H1 (cell line): ENCODE results near the gene ARHGEF3. TPM values are rescaled to one million over a fixed set of nuclear protein-coding genes. Genes with fewer than 3 reads are reported as not detected.

Source experiments
- ASH2L ChIP-seq: fragments of 200-600, 300-600 bp; sonication (generic); IDR thresholded peaks from one replicate; pipeline ENCODE4 v1.7.1; 2017; ENCODE audit warnings: low read length
- BRCA1 ChIP-seq: IDR thresholded peaks from 2 replicates; pipeline ENCODE4 v1.6.1; 2012; ENCODE audit warnings: low read depth, low read length, improper control_type of control experiment
- CBX8 ChIP-seq: fragments of 300-800, 300-1000 bp; sonication (generic); IDR thresholded peaks from 2 replicates; pipeline ENCODE4 v1.7.1; 2016; ENCODE audit warnings: low read depth, low read length, borderline replicate concordance
- CHD1 ChIP-seq: IDR thresholded peaks from 2 replicates; pipeline ENCODE4 v1.6.1; 2012; ENCODE audit warnings: low read depth, low read length, improper control_type of control experiment
- EP300 ChIP-seq, 2 experiments: IDR thresholded peaks; 1 replicate in 1 of 2; 2 replicates in 1 of 2; pipeline ENCODE4 v1.6.1; 2011 to 2012; ENCODE audit warnings: low read depth in 2 of 2, low read length in 2 of 2, mild to moderate bottlenecking in 2 of 2, borderline replicate concordance in 1 of 2, inconsistent platforms in 1 of 2, moderate library complexity in 1 of 2
- SP1 ChIP-seq: IDR thresholded peaks from 2 replicates; pipeline ENCODE4 v1.6.1; 2011; ENCODE audit warnings: low read depth, low read length
- YY1 ChIP-seq: IDR thresholded peaks from 2 replicates; pipeline ENCODE4 v1.6.1; 2011; ENCODE audit warnings: low read depth, mild to moderate bottlenecking, low read length
- polyA plus RNA-seq, 7 experiments: library from polyadenylated mRNA; depleted of rRNA in 3 of 7; stranded (reverse) in 5 of 7; unstranded in 2 of 7; fragments of >200 nt in 5 of 7; fragments of 200-250 nt in 2 of 7; gene quantifications; 1 replicate in 5 of 7; 2 replicates in 1 of 7; 4 replicates in 1 of 7; pipeline versions ENCODE4 v1.2.1 to v1.2.3, GENCODE V29; 2011 to 2013; ENCODE audit warnings: missing spikeins in 2 of 7, mixed read lengths in 2 of 7
- total RNA-seq: library from RNA; stranded (reverse); fragmentation: NEBNext Ultra II Directional; extraction: Animal tissue kit (Norgen Biotek cat#: 25700); gene quantifications from 2 replicates; pipeline ENCODE4 v1.2.1, GENCODE V29; 2021
- TF ChIP-seq, protein P1 (sequence below): IDR thresholded peaks from 2 replicates; pipeline ENCODE4 v1.6.1; 2012; ENCODE audit warnings: inconsistent platforms

The ARHGEF3 gene
- total and polyA plus RNA-seq, 2 of the 8 experiments (the other 6 are each of a cell fraction or from before 2014, with no cell fraction given) = 2.8 to 6.0 TPM

DNA sequence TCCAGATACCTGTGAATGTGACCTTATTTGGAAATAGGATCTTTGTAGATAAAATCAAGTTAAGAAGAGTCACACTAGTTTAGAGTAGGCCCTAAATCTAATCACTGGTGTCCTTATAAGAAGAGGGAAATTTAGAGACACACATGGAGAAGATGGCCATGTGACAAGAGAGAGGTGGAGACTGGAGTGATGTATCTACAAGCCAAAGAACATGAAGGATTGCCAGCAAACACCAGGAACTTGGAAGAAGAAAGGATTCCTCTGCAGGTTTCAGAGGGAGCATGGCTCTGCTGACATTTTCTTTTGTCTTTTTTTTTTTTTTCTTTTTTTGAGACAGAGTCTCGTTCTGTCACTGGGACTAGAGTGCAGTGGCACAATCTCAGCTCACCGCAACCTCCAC, 20.8 kb downstream of the ARHGEF3 start (continued):
- TF ChIP-seq, protein P1, sequence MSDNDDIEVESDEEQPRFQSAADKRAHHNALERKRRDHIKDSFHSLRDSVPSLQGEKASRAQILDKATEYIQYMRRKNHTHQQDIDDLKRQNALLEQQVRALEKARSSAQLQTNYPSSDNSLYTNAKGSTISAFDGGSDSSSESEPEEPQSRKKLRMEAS = no peak
- TF ChIP-seq CBX8 (no peak), YY1 (no peak), CHD1 (no peak), BRCA1 (no peak), SP1 (no peak), ASH2L (no peak), EP300 (IDR thresholded peaks at IDR 0.05; ENCODE audit: borderline replicate concordance in 1 of 2, low read depth in 2 of 2, low read length in 2 of 2) (no peak)
